HCT116 (cell line): Measurements from ENCODE around the gene SAE1. TPM values are rescaled to one million over a fixed set of nuclear protein-coding genes. Genes with fewer than 3 reads are reported as not detected.

Experiments used
- ATAC-seq: fragments of 200-7000 bp; cut with Tn5 transposase; 2 replicates; pipeline ENCODE4 v1.9.1; 2020; ENCODE audit warnings: mild to moderate bottlenecking, moderate library complexity
- BruUV-seq: library from RNA; stranded (reverse); fragments of 400-500 nt; replicated peaks from 2 replicates; lab custom pipeline; 2021; lab: Mats Ljungman, UMichigan
- CTCF ChIA-PET: fragments of 300-600 bp; sonication (Branson Sonifier 250); formaldehyde crosslinking; loops from one replicate; lab custom pipeline; 2021; ENCODE audit warnings: antibody characterized with exemption; lab: Charles Lee
- POLR2A ChIA-PET: fragments of 300-600, 350-600 bp; sonication (Branson Sonifier 250); formaldehyde crosslinking; loops from one replicate; lab custom pipeline; 2021; ENCODE audit warnings: antibody characterized with exemption; lab: Charles Lee
- RAD21 ChIA-PET, 2 experiments: fragments of 300-600 bp; sonication (Branson Sonifier 250); formaldehyde crosslinking; loops; one replicate each; lab custom pipeline; 2023; ENCODE audit warnings: low total read pairs in 2 of 2; ENCODE audit not compliant: uncharacterized antibody in 2 of 2, unreplicated experiment in 2 of 2, low non-redundant PET in 1 of 2; lab: Charles Lee
- DNase-seq: peaks from one replicate; pipeline ENCODE4 v3.0.0-alpha.2; 2010; ENCODE audit warnings: low read depth, low spot score
- H2AFZ ChIP-seq: fragments of 200-600 bp; shearing (Covaris generic), sonication (generic); 2 replicates; pipeline ENCODE4 v1.6.1; 2017; ENCODE audit warnings: low read depth, mixed run types, mixed read lengths, antibody characterized with exemption, low read length; ENCODE audit not compliant: poor library complexity, severe bottlenecking
- H3K27ac ChIP-seq: 2 replicates; pipeline ENCODE4 v1.5.1; 2012; ENCODE audit warnings: low read depth, low read length
- H3K27me3 ChIP-seq: fragments of 200-600 bp; sonication (generic); 2 replicates; pipeline ENCODE4 v1.6.1; 2016; ENCODE audit warnings: mixed run types, low read length, mixed read lengths; ENCODE audit not compliant: insufficient read depth
- H3K36me3 ChIP-seq, 2 experiments: fragments of 200-500 bp in 1 of 2; fragments of 200-600 bp in 1 of 2; sonication (Bioruptor generic) in 1 of 2; sonication (generic) in 1 of 2; 2 replicates each; pipeline versions ENCODE4 v1.5.1 to v1.6.1; 2014 to 2016; ENCODE audit warnings: low read length in 2 of 2, inconsistent platforms in 1 of 2, mixed read lengths in 1 of 2, mixed run types in 1 of 2; ENCODE audit not compliant: insufficient read depth in 2 of 2, control insufficient read depth in 1 of 2
- H3K4me1 ChIP-seq, 2 experiments: fragments of 200-600 bp in 1 of 2; sonication (generic) in 1 of 2; 2 replicates each; pipeline versions ENCODE4 v1.5.1 to v1.6.1; 2012 to 2017; ENCODE audit warnings: low read length in 2 of 2, inconsistent platforms in 1 of 2, mild to moderate bottlenecking in 1 of 2, mixed read lengths in 1 of 2, mixed run types in 1 of 2, moderate library complexity in 1 of 2; ENCODE audit not compliant: insufficient read depth in 2 of 2, control insufficient read depth in 1 of 2
- H3K4me2 ChIP-seq: fragments of 200-600 bp; sonication (generic); 2 replicates; pipeline ENCODE4 v1.6.1; 2017; ENCODE audit warnings: mixed run types, low read length, mixed read lengths
- H3K4me3 ChIP-seq, 2 experiments: fragments of 200-600 bp in 1 of 2; sonication (generic) in 1 of 2; replicated peaks in 1 of 2; 2 replicates each; pipeline ENCODE4 v1.5.1; 2011 to 2016; ENCODE audit warnings: low read length in 2 of 2, control low read depth in 1 of 2, low read depth in 1 of 2, mild to moderate bottlenecking in 1 of 2, mixed read lengths in 1 of 2, mixed run types in 1 of 2
- H3K79me2 ChIP-seq: fragments of 200-600 bp; sonication (generic); 2 replicates; pipeline ENCODE4 v1.6.1; 2017; ENCODE audit warnings: mild to moderate bottlenecking, mixed run types, low read length, moderate library complexity, mixed read lengths; ENCODE audit not compliant: insufficient read depth
- H3K9ac ChIP-seq: fragments of 200-600 bp; sonication (generic); 2 replicates; pipeline ENCODE4 v1.6.1; 2016; ENCODE audit warnings: low read length, mixed read lengths
- H3K9me2 ChIP-seq: fragments of 200-600 bp; sonication (generic), shearing (Covaris generic); 2 replicates; pipeline ENCODE4 v1.6.1; 2017; ENCODE audit warnings: mixed run types, mild to moderate bottlenecking, moderate library complexity; ENCODE audit not compliant: insufficient read depth
- H3K9me3 ChIP-seq, 2 experiments: fragments of 200-500 bp in 1 of 2; fragments of 200-600 bp in 1 of 2; sonication (Bioruptor generic) in 1 of 2; sonication (generic) in 1 of 2; 2 replicates each; pipeline ENCODE4 v1.6.1; 2014 to 2017; ENCODE audit warnings: low read length in 2 of 2, mixed read lengths in 2 of 2, inconsistent platforms in 1 of 2, low read depth in 1 of 2, mild to moderate bottlenecking in 1 of 2, mixed run types in 1 of 2, moderate library complexity in 1 of 2; ENCODE audit not compliant: control insufficient read depth in 1 of 2, insufficient read depth in 1 of 2
- H4K20me1 ChIP-seq: fragments of 200-600 bp; sonication (generic), shearing (Covaris generic); 2 replicates; pipeline ENCODE4 v1.6.1; 2017; ENCODE audit warnings: mixed run types, mild to moderate bottlenecking, moderate library complexity; ENCODE audit not compliant: insufficient read depth
- ATF3 ChIP-seq: IDR thresholded peaks from 2 replicates; pipeline ENCODE4 v1.6.1; 2012
- CBX3 ChIP-seq: IDR thresholded peaks from 2 replicates; pipeline ENCODE4 v1.6.1; 2012; ENCODE audit warnings: low read depth
- CEBPB ChIP-seq: IDR thresholded peaks from 2 replicates; pipeline ENCODE4 v1.6.1; 2012; ENCODE audit warnings: low read depth
- CTCF ChIP-seq, 3 experiments: fragments of 200-600 bp in 1 of 3; sonication (generic) in 1 of 3; IDR thresholded peaks in 2 of 3; conservative IDR thresholded peaks in 1 of 3; 2 replicates each; pipeline ENCODE4 v1.5.1; 2012 to 2017; ENCODE audit warnings: low read depth in 2 of 3, low read length in 2 of 3, antibody characterized with exemption in 1 of 3, borderline replicate concordance in 1 of 3, control low read depth in 1 of 3, mild to moderate bottlenecking in 1 of 3, mixed read lengths in 1 of 3, mixed run types in 1 of 3, moderate library complexity in 1 of 3; ENCODE audit not compliant: insufficient read depth in 1 of 3
- EGR1 ChIP-seq: IDR thresholded peaks from 2 replicates; pipeline ENCODE4 v1.6.1; 2012; ENCODE audit warnings: low read depth
- ELF1 ChIP-seq: IDR thresholded peaks from 2 replicates; pipeline ENCODE4 v1.6.1; 2012; ENCODE audit warnings: low read depth, borderline replicate concordance
- EZH2 ChIP-seq: fragments of 200-600 bp; sonication (generic); IDR thresholded peaks from 2 replicates; pipeline ENCODE4 v1.6.1; 2017; ENCODE audit warnings: antibody characterized with exemption, mixed run types
- FOSL1 ChIP-seq: IDR thresholded peaks from 2 replicates; pipeline ENCODE4 v1.6.1; 2012; ENCODE audit warnings: low read depth
- JUND ChIP-seq: IDR thresholded peaks from 2 replicates; pipeline ENCODE4 v1.6.1; 2012
- MAX ChIP-seq: IDR thresholded peaks from 2 replicates; pipeline ENCODE4 v1.6.1; 2012
- POLR2A ChIP-seq: IDR thresholded peaks from 2 replicates; pipeline ENCODE4 v1.7.0; 2011; ENCODE audit warnings: borderline replicate concordance; ENCODE audit not compliant: insufficient read depth, insufficient read length; ENCODE audit errors: extremely low read depth
- SIN3A ChIP-seq: IDR thresholded peaks from 2 replicates; pipeline ENCODE4 v1.6.1; 2012; ENCODE audit warnings: low read depth
- SP1 ChIP-seq: IDR thresholded peaks from 2 replicates; pipeline ENCODE4 v1.6.1; 2012; ENCODE audit warnings: low read depth
- TCF7L2 ChIP-seq: IDR thresholded peaks from 2 replicates; pipeline ENCODE4 v1.7.0; 2011; ENCODE audit warnings: borderline replicate concordance, inconsistent platforms; ENCODE audit not compliant: insufficient read depth, insufficient read length; ENCODE audit errors: extremely low read depth
- YY1 ChIP-seq: IDR thresholded peaks from 2 replicates; pipeline ENCODE4 v1.6.1; 2011; ENCODE audit warnings: low read length, low read depth, moderate library complexity, mild to moderate bottlenecking; ENCODE audit not compliant: insufficient replicate concordance; ENCODE audit errors: extremely low read depth
- ZBTB33 ChIP-seq: IDR thresholded peaks from 2 replicates; pipeline ENCODE4 v1.6.1; 2011; ENCODE audit warnings: mild to moderate bottlenecking, low read length, moderate library complexity; ENCODE audit not compliant: insufficient replicate concordance; ENCODE audit errors: extremely low read depth
- ZFX ChIP-seq: fragments of 450-650 bp; IDR thresholded peaks from 2 replicates; pipeline ENCODE4 v1.6.1; 2017
- ZNF274 ChIP-seq: fragments of 200-500 bp; sonication (Bioruptor generic); IDR thresholded peaks from 2 replicates; pipeline ENCODE4 v1.6.1; 2014; ENCODE audit warnings: mild to moderate bottlenecking, low read depth, low read length, inconsistent platforms
- intact Hi-C: fragments of 100-400 bp; cut with micrococcal nuclease; formaldehyde crosslinking; loops from 2 replicates; pipeline ENCODE4 v1.10.0; 2022
- total RNA-seq: library from RNA; stranded (reverse); gene quantifications from one replicate; pipeline ENCODE4 v1.2.1, GENCODE V29; 2021; ENCODE audit not compliant: unreplicated experiment

SAE1 gene
- total RNA-seq, 1 experiment from 2014 or later = 213 TPM

- TF ChIP-seq YY1 = no peak
- no peak for TF ChIP-seq POLR2A
- peak; percentile 59 to 92 (median 75) for TF ChIP-seq CTCF (IDR thresholded peaks at IDR 0.05 in 2 of 3, conservative IDR thresholded peaks at IDR 0.05 in 1 of 3; ENCODE audit: borderline replicate concordance in 1 of 3, insufficient read depth in 1 of 3, low read depth in 2 of 3, low read length in 2 of 3)
- no peak for TF ChIP-seq ELF1
- no peak for TF ChIP-seq EGR1
- TF ChIP-seq, all 23 proteins: peak for 4
Observed at GRCh38 chr19:47124937-47125668, 5.5 kb upstream of the SAE1 start (continued).

- intact Hi-C loops = loop anchor here (1.0 to 10.0 kb wide), 3 partner anchors 46 to 261 kb away; partner anchors contain the start of gene ARHGAP35
- TF ChIP-seq JUND (no peak), ZFX (no peak), EZH2 (no peak), YY1 (no peak), ATF3 (no peak), CBX3 (no peak), CTCF (IDR thresholded peaks at IDR 0.05 in 2 of 3, conservative IDR thresholded peaks at IDR 0.05 in 1 of 3; ENCODE audit: borderline replicate concordance in 1 of 3, insufficient read depth in 1 of 3, low read depth in 2 of 3, low read length in 2 of 3) (no peak), CEBPB (no peak), SP1 (no peak), MAX (no peak), ZBTB33 (no peak), TCF7L2 (no peak), SIN3A (no peak), FOSL1 (no peak), ZNF274 (no peak)
Observed at GRCh38 chr19:47125669-47125938, 5.0 kb upstream of the SAE1 start.

More at GRCh38 chr19:47125669-47125938, 5.0 kb upstream of the SAE1 start:
- H3K27ac ChIP-seq = no peak overlapping the region
- H3K9me2 ChIP-seq = no peaks in the 10 kb centered on the region
- no peak for DNase-seq
- H3K9me3 ChIP-seq = peaks cover 0 to 4% of the 10 kb centered on the region in 2 experiments; a peak in 1 of 4 replicates
- POLR2A ChIA-PET = interaction anchor here (0.7 to 1.9 kb wide), 2 partner anchors 12 to 68 kb away, joined by 3 to 8 read pairs; partner anchors contain the start of gene ZC3H4
- BruUV-seq = no TSS peak
- no peak for ATAC-seq
- no peaks in the 10 kb centered on the region for H3K36me3 ChIP-seq
- H3K4me2 ChIP-seq = 0 out of 2 replicates have a peak overlapping the region, but pooled peaks have one; percentile 6
- H3K27me3 ChIP-seq = no peaks in the 10 kb centered on the region
- peaks cover 24 to 39% of the 10 kb centered on the region in 2 experiments for H3K4me1 ChIP-seq
- H2AFZ ChIP-seq = peak overlapping the region; percentile 59
- no peak overlapping the region for H3K9ac ChIP-seq
- RAD21 ChIA-PET = interaction anchor here (0.6 to 1.3 kb wide), 3 partner anchors 46 to 92 kb away, joined by 3 to 11 read pairs (median 5); no protein-coding TSS in a partner anchor
- H3K4me3 ChIP-seq = no peak overlapping the region
- CTCF ChIA-PET = interaction anchor here (0.7 to 1.8 kb wide), 7 partner anchors 12 to 119 kb away, joined by 3 to 15 read pairs (median 6); partner anchors contain the start of gene ZC3H4
- no peaks in the 10 kb centered on the region for H3K79me2 ChIP-seq
- no peaks in the 10 kb centered on the region for H4K20me1 ChIP-seq
